ENCODE data around the gene BECN2.

BECN2 gene

DNA sequence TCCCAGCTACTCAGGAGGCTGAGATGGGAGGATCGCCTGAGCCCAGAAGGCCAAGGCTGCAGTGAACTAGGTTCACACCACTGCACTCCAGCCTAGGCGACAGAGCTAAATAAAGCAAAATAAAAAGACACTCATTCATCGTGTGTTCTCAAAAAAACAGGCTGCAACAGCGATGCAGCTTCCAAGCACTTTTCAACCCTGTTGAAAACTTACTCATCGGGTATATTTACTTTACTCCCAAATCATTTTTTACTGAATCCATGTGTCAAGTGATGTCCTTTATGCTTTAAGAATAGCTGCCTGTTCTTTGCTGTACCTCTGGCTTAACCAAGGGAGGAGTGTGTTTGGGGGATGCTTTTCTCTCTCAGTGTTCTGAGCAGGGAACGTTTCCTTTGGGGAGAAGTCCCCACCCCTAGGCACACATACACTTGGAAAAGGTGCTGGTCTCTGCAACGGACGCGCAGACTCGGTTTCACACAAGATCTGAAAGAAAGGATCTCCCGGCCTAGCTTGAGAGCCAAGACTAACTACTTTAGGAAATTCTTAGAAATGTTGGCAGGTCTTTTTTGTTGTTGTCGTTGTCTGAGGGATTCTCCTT, 39.9 kb downstream of the BECN2 start:
- no peaks in the 10 kb centered on the region for H3K36me3 Mint-ChIP-seq (ENCODE audit: low read depth)
- H3K9me3 Mint-ChIP-seq = no peaks in the 10 kb centered on the region
- peaks cover 16% of the 10 kb centered on the region for H3K27me3 Mint-ChIP-seq (ENCODE audit: low read depth)
- peaks cover 41% of the 10 kb centered on the region for H3K4me1 Mint-ChIP-seq
- peak overlapping the region in 2 of 3 experiments; percentile 61 to 71 for H3K27ac Mint-ChIP-seq
- TF ChIP-seq, protein P1, sequence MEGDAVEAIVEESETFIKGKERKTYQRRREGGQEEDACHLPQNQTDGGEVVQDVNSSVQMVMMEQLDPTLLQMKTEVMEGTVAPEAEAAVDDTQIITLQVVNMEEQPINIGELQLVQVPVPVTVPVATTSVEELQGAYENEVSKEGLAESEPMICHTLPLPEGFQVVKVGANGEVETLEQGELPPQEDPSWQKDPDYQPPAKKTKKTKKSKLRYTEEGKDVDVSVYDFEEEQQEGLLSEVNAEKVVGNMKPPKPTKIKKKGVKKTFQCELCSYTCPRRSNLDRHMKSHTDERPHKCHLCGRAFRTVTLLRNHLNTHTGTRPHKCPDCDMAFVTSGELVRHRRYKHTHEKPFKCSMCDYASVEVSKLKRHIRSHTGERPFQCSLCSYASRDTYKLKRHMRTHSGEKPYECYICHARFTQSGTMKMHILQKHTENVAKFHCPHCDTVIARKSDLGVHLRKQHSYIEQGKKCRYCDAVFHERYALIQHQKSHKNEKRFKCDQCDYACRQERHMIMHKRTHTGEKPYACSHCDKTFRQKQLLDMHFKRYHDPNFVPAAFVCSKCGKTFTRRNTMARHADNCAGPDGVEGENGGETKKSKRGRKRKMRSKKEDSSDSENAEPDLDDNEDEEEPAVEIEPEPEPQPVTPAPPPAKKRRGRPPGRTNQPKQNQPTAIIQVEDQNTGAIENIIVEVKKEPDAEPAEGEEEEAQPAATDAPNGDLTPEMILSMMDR (IDR thresholded peaks at IDR 0.05; ENCODE audit: unreplicated experiment in 3 of 3) = no peak
- H3K4me3 Mint-ChIP-seq = peak overlapping the region in 2 of 3 experiments; percentile 43 to 76

DNA sequence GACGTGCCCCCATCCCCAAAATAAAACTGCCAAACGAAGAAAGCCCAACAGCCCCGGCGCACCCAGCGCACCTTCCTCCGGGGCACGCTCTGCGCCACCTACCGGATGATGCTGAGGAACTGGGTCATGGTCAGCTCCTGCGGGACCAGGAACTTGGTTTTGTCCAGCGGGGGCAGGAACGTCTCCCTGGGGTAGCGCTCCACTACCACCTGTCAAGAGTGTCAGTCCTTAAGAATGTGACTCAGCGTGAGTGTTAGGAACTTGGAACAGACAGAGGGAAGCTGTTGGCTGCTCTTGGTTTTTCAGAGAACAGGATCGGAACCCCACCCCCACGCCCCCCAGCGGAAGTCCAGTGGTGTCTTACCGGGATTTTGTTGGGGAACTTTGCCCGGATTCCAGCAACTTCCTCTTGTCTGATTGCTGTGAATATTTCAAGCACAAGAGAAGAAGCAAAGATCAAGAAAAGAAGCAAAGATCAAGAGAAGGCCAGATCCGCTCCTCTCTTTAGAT, 40.9 kb downstream of the BECN2 start:
- peaks cover 16% of the 10 kb centered on the region for H3K27me3 Mint-ChIP-seq (ENCODE audit: low read depth)
- no peaks in the 10 kb centered on the region for H3K9me3 Mint-ChIP-seq
- H3K27ac Mint-ChIP-seq = peak overlapping the region; percentile 78 to 91 (median 89)
- TF ChIP-seq, protein P1 (IDR thresholded peaks at IDR 0.05; ENCODE audit: unreplicated experiment in 3 of 3) = peak; percentile 67 to 75 (median 72)
- H3K36me3 Mint-ChIP-seq (ENCODE audit: low read depth) = no peaks in the 10 kb centered on the region
- peaks cover 35% of the 10 kb centered on the region for H3K4me1 Mint-ChIP-seq
- peak overlapping the region; percentile 63 to 78 (median 64) for H3K4me3 Mint-ChIP-seq

DNA sequence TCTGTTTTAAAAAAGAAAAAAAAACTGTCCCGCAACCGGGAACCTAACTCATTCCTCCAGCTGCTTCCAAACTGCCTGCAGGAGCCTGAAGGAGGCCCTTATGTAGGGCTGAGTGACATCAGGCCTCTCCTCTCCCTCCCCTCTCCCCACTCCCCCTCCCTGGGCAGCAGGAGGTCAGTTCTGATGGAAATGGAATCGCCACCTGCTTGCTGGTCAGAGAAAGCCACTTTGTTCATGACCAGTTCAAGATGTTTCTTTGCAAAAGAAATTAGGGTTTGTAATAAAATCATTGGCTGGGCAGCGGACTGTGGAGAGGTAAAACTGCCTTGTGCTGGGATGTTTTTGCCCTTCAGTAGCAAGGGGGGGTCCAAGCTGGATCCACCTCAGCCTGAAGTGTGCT, 41.5 kb downstream of the BECN2 start, which contains the start of gene MAP1LC3C:
MAP1LC3C (minus strand) TSS at position 73 of the 400 bp plus-strand sequence. CDS start 90 bp downstream, outside the sequence.
- Mint-ChIP-seq H3K4me3 (peak within 1 kb of the TSS; percentile 63 to 78 (median 64)), H3K9me3 (no peaks in the 10 kb centered on the region), H3K36me3 (ENCODE audit: low read depth) (no peaks in the 10 kb centered on the region), H3K4me1 (peaks cover 35% of the 10 kb centered on the region), H3K27ac (peak within 1 kb of the TSS; percentile 78 to 91 (median 89)), H3K27me3 (ENCODE audit: low read depth) (peaks cover 12% of the 10 kb centered on the region)
- TF ChIP-seq, protein P1 (IDR thresholded peaks at IDR 0.05; ENCODE audit: unreplicated experiment in 3 of 3) = no peak

DNA sequence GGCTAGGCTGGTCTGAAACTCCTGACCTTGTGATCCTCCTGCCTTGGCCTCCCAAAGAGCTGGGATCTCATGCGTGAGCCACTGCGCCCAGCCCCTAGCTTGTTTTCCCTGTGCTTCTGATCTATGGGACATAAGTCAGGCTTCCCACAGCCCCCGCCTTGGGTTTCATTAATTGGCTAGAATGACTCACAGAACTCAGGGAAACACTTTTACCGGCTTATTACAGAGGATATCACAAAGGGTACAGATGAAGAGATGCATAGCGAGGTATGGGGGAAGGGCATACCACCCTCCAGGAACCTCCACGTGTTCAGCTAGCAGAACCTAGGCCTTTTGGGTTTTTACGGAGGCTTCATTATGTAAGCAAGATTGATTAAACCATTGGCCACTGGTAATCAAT, 42.9 kb downstream of the BECN2 start:
- Mint-ChIP-seq H3K4me1 (peaks cover 27% of the 10 kb centered on the region), H3K27ac (peak overlapping the region in 1 of 3 experiments; percentile 63), H3K9me3 (no peaks in the 10 kb centered on the region), H3K36me3 (ENCODE audit: low read depth) (no peaks in the 10 kb centered on the region), H3K27me3 (ENCODE audit: low read depth) (peaks cover 9% of the 10 kb centered on the region), H3K4me3 (no peak overlapping the region)
- TF ChIP-seq, protein P1 (IDR thresholded peaks at IDR 0.05; ENCODE audit: unreplicated experiment in 3 of 3) = no peak

DNA sequence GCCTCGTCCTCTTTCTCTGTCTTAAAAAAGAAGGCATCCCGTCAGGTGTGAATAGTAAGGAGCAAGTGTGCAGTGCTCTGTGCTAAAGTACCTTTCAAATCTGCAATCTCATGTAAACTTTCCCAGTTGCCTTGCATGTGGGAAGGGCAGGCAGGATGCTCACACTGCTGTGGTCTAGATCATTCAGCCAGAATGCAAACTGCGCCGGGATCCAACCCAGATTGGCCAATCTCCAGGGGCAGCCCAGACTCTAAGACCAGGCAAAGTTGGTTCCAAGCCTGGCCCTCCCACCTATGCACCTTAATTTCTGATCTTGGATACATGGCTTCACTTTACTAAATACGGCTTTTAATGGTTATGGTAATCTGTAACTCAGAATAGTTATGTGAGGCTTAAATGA, 44.5 kb downstream of the BECN2 start:
- H3K4me3 Mint-ChIP-seq = no peak overlapping the region
- peaks cover 31% of the 10 kb centered on the region for H3K4me1 Mint-ChIP-seq
- TF ChIP-seq, protein P1 (IDR thresholded peaks at IDR 0.05; ENCODE audit: unreplicated experiment in 3 of 3) = no peak
- H3K27me3 Mint-ChIP-seq (ENCODE audit: low read depth) = peaks cover 12% of the 10 kb centered on the region
- H3K27ac Mint-ChIP-seq = peak overlapping the region in 1 of 3 experiments; percentile 47
- no peaks in the 10 kb centered on the region for H3K36me3 Mint-ChIP-seq (ENCODE audit: low read depth)
- H3K9me3 Mint-ChIP-seq = no peaks in the 10 kb centered on the region

DNA sequence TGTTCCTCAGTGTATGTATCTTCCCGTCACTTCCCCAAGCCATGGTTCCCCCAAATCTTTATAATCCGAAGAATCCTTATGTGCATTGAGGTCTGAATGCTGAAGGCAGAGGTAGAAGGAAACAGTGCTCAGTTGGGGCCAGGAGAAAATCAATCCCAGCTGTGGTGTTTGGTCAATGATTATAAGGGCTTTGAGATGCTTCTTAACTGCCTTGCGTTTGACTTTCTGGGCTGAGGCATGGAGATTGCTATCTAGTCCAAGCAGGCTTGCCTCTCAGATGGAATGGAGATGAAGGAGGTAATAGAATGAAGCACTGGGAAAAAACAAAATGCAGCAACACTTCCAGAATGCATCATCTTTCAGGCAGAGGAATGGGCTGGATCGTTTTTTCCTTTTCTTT, 44.9 kb downstream of the BECN2 start:
- peaks cover 11% of the 10 kb centered on the region for H3K27me3 Mint-ChIP-seq (ENCODE audit: low read depth)
- TF ChIP-seq, protein P1 (IDR thresholded peaks at IDR 0.05; ENCODE audit: unreplicated experiment in 3 of 3) = no peak

More for the DNA sequence above, 44.9 kb downstream of the BECN2 start:
- H3K27ac Mint-ChIP-seq = peak overlapping the region in 2 of 3 experiments; percentile 12 to 47
- no peaks in the 10 kb centered on the region for H3K9me3 Mint-ChIP-seq
- no peaks in the 10 kb centered on the region for H3K36me3 Mint-ChIP-seq (ENCODE audit: low read depth)
- no peak overlapping the region for H3K4me3 Mint-ChIP-seq
- H3K4me1 Mint-ChIP-seq = peaks cover 34% of the 10 kb centered on the region

All from nephron (organoid).